DOHH2 (cell line): ENCODE results near the gene PSMD6.
A peak's percentile ranks its signal among the peaks of the same experiment; 100 is the strongest.

Experiments used
- H3F3A ChIP-seq: fragments of 200-600 bp; sonication (generic), shearing (Covaris generic); 2 replicates; pipeline ENCODE4 v1.6.0; 2016; ENCODE audit warnings: antibody characterized with exemption, mild to moderate bottlenecking; ENCODE audit not compliant: control insufficient read depth, insufficient read depth
- H3K27ac ChIP-seq: fragments of 200-600 bp; sonication (generic); 2 replicates; pipeline ENCODE4 v1.5.1; 2014; ENCODE audit warnings: low read depth, mild to moderate bottlenecking, low read length, moderate library complexity
- H3K27me3 ChIP-seq: fragments of 200-600 bp; sonication (generic); 2 replicates; pipeline ENCODE4 v1.6.1; 2014; ENCODE audit warnings: mild to moderate bottlenecking, low read length, mixed read lengths; ENCODE audit not compliant: control insufficient read depth
- H3K36me3 ChIP-seq: fragments of 200-600 bp; sonication (generic); 2 replicates; pipeline ENCODE4 v1.6.1; 2014; ENCODE audit warnings: mild to moderate bottlenecking, low read length, moderate library complexity, mixed read lengths; ENCODE audit not compliant: control insufficient read depth
- H3K4me1 ChIP-seq: fragments of 200-600 bp; sonication (generic); 2 replicates; pipeline ENCODE4 v1.6.1; 2014; ENCODE audit warnings: mild to moderate bottlenecking, low read length, mixed read lengths; ENCODE audit not compliant: control insufficient read depth
- H3K4me2 ChIP-seq: fragments of 200-600 bp; sonication (generic); 2 replicates; pipeline ENCODE4 v1.6.0; 2014; ENCODE audit warnings: mild to moderate bottlenecking, low read length, moderate library complexity
- H3K4me3 ChIP-seq: fragments of 200-600 bp; sonication (generic); 2 replicates; pipeline ENCODE4 v1.5.1; 2014; ENCODE audit warnings: mild to moderate bottlenecking, low read length, mixed read lengths
- H3K79me2 ChIP-seq: fragments of 200-600 bp; sonication (generic); 2 replicates; pipeline ENCODE4 v1.6.1; 2014; ENCODE audit warnings: mild to moderate bottlenecking, low read length, mixed read lengths; ENCODE audit not compliant: control insufficient read depth
- H3K9me2 ChIP-seq: fragments of 200-600 bp; sonication (generic); replicated peaks from 2 replicates; pipeline ENCODE4 v1.6.1; 2014; ENCODE audit warnings: mild to moderate bottlenecking, low read length, mixed read lengths; ENCODE audit not compliant: control insufficient read depth
- H3K9me3 ChIP-seq: fragments of 200-600 bp; sonication (generic); 2 replicates; pipeline ENCODE4 v1.6.1; 2014; ENCODE audit warnings: antibody characterized with exemption, low read length, mixed read lengths; ENCODE audit not compliant: control insufficient read depth, insufficient read depth
- H4K20me1 ChIP-seq: fragments of 200-600 bp; sonication (generic); 2 replicates; pipeline ENCODE4 v1.6.0; 2014; ENCODE audit warnings: low read depth, mild to moderate bottlenecking, antibody characterized with exemption, low read length, moderate library complexity; ENCODE audit not compliant: control insufficient read depth, insufficient read depth
- CTCF ChIP-seq: fragments of 200-600 bp; sonication (generic); IDR thresholded peaks from one replicate; pipeline ENCODE4 v1.5.1; 2014; ENCODE audit warnings: antibody characterized with exemption, mild to moderate bottlenecking, low read depth, low read length; ENCODE audit not compliant: poor library complexity, severe bottlenecking
- EZH2phosphoT487 ChIP-seq: fragments of 200-600 bp; sonication (generic); IDR thresholded peaks from 2 replicates; pipeline ENCODE4 v1.6.1; 2017; ENCODE audit warnings: borderline replicate concordance, mild to moderate bottlenecking, antibody characterized with exemption, low read length, moderate library complexity, mixed read lengths

The PSMD6 gene

GRCh38 chr3:64023187-64023860, at the start of gene PSMD6:
Gene PSMD6 (minus strand): TSS chr3:64023494. CDS start chr3:64023419, 75 bp downstream.
- peak within 1 kb of the TSS; percentile 76 for H3K4me2 ChIP-seq
- H4K20me1 ChIP-seq = peaks cover 4% of the 10 kb centered on the region; the same call in 1 of the 2 replicates
- peaks cover 30% of the 10 kb centered on the region for H3K4me1 ChIP-seq
- H3K27me3 ChIP-seq = no peaks in the 10 kb centered on the region
- no peaks in the 10 kb centered on the region for H3K9me3 ChIP-seq
- H3K79me2 ChIP-seq = peaks cover 44% of the 10 kb centered on the region
- peaks cover 8% of the 10 kb centered on the region; the same call in 1 of the 2 replicates for H3F3A ChIP-seq
- H3K4me3 ChIP-seq = peak within 1 kb of the TSS; percentile 92
- no peaks in the 10 kb centered on the region for H3K9me2 ChIP-seq
- H3K27ac ChIP-seq = peak within 1 kb of the TSS; percentile 53
- TF ChIP-seq EZH2phosphoT487 (no peak), CTCF (peak; percentile 95)
- H3K36me3 ChIP-seq = peaks cover 43% of the 10 kb centered on the region

GRCh38 chr3:64072126-64072525, 48.8 kb upstream of the PSMD6 start:
- no peaks in the 10 kb centered on the region for H3F3A ChIP-seq
- no peaks in the 10 kb centered on the region for H3K36me3 ChIP-seq
- no peaks in the 10 kb centered on the region for H3K9me2 ChIP-seq
- H3K4me1 ChIP-seq = no peaks in the 10 kb centered on the region
- H3K79me2 ChIP-seq = no peaks in the 10 kb centered on the region
- H3K4me3 ChIP-seq = no peak overlapping the region
- no peaks in the 10 kb centered on the region for H3K9me3 ChIP-seq
- no peaks in the 10 kb centered on the region for H4K20me1 ChIP-seq
- TF ChIP-seq CTCF (no peak), EZH2phosphoT487 (no peak)
- H3K4me2 ChIP-seq = no peak overlapping the region
- H3K27me3 ChIP-seq = no peaks in the 10 kb centered on the region
- no peak overlapping the region for H3K27ac ChIP-seq

GRCh38 chr3:64070704-64071103, 47.4 kb upstream of the PSMD6 start:
- Histone ChIP-seq H3K4me2 (no peak overlapping the region), H3K79me2 (no peaks in the 10 kb centered on the region), H3K27me3 (no peaks in the 10 kb centered on the region), H3K36me3 (no peaks in the 10 kb centered on the region), H3K27ac (no peak overlapping the region), H3K4me1 (no peaks in the 10 kb centered on the region), H3K9me2 (no peaks in the 10 kb centered on the region), H3K9me3 (no peaks in the 10 kb centered on the region), H3F3A (no peaks in the 10 kb centered on the region), H3K4me3 (no peak overlapping the region), H4K20me1 (no peaks in the 10 kb centered on the region)
- TF ChIP-seq EZH2phosphoT487 (no peak), CTCF (no peak)
